ENCODE results near the gene IPCEF1.

IPCEF1 gene

DNA sequence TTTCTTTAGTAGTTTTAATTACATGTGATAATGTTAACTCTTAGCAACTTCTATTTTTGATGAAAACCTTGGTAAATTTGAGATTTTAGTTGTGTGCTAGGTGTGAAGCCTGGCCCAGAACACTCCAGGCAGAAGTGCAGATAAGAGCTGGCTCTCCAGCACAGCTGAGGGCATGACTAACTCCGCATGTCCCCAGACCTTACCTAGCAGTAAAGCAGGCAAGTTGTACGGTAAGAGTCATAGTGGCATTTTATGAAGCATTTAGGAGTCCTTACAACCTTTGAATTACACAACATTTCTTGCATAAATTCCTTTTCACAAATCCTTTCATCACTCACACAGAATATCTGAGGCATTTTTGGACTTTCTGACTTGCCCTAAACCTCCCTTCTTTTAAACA lies 250.4 kb downstream of the IPCEF1 start:
- no peak for DNase-seq (ENCODE audit: low read depth in 2 of 2)
